ENCODE data around the gene SRGAP3.

SRGAP3 gene

DNA sequence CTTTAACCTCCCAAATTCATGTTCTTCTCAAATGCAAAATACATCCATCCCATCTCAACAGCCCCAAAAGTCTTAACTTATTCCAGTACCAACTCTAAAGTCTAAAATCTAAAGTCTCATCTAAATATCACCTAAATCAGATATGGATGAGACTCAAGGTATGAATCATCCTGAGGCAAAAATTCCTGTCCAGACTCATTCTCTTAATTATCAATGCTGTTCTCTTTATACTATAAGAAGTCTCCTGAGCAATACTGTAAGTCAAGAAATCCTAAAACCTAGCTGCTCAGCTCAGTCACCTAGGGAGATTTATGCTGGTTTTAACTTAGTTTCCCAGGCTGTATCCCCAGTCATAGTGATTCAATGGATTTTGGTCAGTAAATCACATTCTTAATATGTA, 297.3 kb downstream of the SRGAP3 start:
- Mint-ChIP-seq H3K27ac (no peak overlapping the region), H3K4me3 (no peak overlapping the region), H3K9me3 (no peaks in the 10 kb centered on the region), H3K36me3 (ENCODE audit: low read depth) (peaks cover 25% of the 10 kb centered on the region), H3K27me3 (no peaks in the 10 kb centered on the region), H3K4me1 (peaks cover 4% of the 10 kb centered on the region)
- ATAC-seq (no peak), DNase-seq (no peak)

DNA sequence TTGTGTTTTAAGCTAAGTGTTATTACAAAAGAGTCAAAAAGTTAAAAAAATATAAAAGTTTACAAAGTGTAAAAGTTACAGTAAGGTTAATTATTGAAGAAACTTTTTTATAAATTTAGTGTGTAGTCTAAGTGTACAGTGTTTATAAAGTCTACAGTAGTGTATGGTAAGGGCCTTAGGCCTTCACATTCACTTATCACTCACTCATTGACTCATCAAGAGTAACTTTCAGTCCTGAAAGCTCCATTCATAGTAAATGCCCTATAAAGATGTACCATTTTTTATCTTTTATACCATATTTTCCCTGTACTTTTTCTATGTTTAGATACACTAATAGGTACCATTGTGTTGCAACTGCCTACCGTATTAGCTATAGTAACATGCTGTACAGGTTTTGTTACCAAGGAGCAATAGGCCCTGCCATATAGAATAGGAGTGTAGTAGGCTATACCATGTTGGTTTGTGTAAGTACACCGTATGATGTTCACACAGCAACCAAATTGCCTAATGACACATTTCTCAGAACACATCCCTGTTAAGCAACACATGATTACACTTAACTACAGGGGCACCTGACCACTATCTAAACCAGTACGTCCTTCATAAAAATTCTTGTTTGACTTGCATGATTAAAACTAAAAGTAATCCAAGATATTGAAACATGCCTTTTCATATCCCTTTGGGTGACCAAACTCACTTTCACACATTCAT, 303.4 kb downstream of the SRGAP3 start:
- DNase-seq: no peak
- ATAC-seq: no peak
- Mint-ChIP-seq H3K4me1 (no peaks in the 10 kb centered on the region), H3K4me3 (no peak overlapping the region), H3K27me3 (no peaks in the 10 kb centered on the region), H3K27ac (no peak overlapping the region), H3K9me3 (peaks cover 16% of the 10 kb centered on the region), H3K36me3 (ENCODE audit: low read depth) (peaks cover 65% of the 10 kb centered on the region)

DNA sequence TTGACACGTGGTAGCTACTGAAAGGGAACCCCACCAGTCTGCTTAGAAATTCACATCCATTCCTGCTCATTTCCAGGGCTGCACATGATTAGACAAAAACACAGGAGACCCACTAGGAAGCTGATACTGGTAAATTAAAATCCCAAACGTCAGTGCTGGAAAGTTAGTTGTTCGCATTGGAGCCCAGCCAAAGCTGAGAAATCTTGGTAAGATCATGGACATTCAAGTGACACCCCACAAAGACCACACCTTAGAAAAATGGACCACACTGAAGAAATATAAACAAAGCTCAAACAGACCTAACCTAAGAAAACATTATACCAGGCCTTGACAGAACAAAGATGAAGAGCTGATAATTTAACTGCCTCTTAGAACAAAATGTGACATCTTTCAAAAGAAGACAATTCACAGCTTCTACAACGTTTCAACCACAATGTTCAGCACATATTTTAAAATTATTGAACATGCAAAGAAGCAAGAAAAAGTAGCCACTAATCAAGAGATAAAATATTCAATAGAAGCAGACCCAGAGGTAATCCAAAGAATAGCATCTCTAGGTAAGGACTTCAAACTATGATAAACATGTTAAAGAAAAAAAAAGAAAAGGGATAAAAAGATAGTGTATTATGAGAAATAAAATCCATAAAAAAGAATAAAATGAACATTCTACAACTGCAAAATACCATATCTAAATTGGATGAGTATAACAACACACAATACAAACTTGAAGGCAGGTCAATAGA, 306.5 kb downstream of the SRGAP3 start:
- Mint-ChIP-seq H3K27me3 (no peaks in the 10 kb centered on the region), H3K27ac (no peak overlapping the region), H3K4me3 (no peak overlapping the region), H3K9me3 (peaks cover 16% of the 10 kb centered on the region), H3K36me3 (ENCODE audit: low read depth) (peaks cover 74% of the 10 kb centered on the region), H3K4me1 (no peaks in the 10 kb centered on the region)
- ATAC-seq (no peak), DNase-seq (no peak)

DNA sequence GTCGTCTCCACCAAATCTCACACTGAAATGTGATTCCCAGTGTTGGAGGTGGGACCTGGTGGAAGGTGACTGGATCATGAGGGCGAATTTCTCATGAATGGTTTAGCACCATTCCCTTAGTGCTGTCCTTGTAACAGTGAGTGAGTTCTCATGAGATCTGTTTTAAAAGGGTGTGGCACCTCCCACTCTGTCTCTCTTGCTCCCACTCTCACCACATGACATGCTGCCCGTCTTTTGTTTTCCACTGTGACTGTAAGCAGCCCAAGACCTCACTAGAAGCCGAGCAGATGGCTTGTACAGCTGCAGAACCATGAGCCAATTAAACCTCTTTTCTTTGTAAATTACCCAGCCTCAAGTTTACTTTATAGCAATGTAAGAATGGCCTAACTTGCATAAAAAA, 307.3 kb downstream of the SRGAP3 start:
- Mint-ChIP-seq H3K4me1 (no peaks in the 10 kb centered on the region), H3K27me3 (no peaks in the 10 kb centered on the region), H3K27ac (no peak overlapping the region), H3K36me3 (ENCODE audit: low read depth) (peaks cover 72% of the 10 kb centered on the region), H3K9me3 (peaks cover 16% of the 10 kb centered on the region), H3K4me3 (no peak overlapping the region)
- ATAC-seq (no peak), DNase-seq (no peak)

DNA sequence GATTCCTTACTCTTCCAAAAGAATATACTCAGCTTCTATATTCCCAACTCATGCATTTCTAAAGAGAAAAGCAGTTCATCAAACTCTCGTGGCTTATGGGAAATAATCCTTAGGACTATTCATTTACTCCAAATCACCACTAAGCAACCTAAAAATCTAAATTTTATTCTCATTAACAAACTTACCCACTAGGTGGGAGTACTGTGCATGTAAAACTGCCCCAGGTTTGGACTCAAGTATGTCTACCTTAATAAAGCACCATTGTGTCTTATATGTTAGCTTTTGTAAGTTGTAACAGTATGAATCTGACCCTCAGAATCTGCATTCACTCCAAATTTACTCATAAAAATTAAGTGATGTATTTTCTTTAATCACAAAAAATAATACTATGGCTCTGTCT, 311.4 kb downstream of the SRGAP3 start:
- Mint-ChIP-seq H3K36me3 (ENCODE audit: low read depth) (peaks cover 52% of the 10 kb centered on the region), H3K4me3 (no peak overlapping the region), H3K9me3 (peaks cover 4% of the 10 kb centered on the region), H3K27me3 (no peaks in the 10 kb centered on the region), H3K27ac (no peak overlapping the region), H3K4me1 (no peaks in the 10 kb centered on the region)
- DNase-seq (no peak), ATAC-seq (no peak)

DNA sequence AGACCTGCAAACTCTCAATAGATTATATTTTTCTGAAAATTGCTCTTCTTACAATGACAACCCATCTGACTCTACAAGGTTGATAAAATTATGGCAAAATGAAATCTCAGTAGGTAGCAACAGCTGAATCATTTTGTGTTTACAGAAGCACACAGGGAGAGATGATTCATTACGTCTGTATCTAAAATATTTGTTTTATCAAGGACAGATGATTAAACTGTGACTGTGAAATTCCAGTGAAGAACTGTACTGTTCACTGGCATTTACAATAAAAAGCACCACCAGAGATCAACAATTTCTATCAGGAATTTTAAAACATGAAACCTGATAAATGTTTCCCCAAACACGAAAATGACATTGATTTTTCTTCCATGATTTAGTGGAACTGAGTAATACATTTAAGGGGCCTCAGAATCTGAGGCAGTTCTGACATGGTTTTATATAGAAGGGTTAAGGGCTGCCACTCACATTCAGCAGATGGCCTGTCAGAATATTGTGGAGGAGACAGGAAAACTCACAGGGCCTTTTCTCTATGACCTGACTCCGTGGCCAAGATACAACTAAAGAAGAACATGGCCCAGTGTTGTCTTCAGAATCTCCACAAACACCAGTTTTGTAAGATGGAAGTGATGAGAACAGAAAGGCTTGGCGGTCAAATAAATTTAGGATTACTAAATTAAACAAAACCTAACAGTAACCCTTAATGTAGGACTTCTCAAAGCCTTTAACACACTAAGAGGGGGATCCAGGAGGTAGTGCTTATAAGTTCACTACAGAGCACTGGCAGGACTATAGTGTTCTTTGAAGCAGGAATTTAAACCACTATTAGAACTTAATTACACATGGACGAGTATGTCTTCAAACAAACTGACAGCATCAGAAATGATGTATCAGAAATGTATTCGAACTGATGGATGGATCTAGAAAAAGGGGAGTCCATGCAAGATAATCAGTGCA, 312.1 kb downstream of the SRGAP3 start:
- Mint-ChIP-seq H3K9me3 (no peaks in the 10 kb centered on the region), H3K36me3 (ENCODE audit: low read depth) (peaks cover 45% of the 10 kb centered on the region), H3K27ac (no peak overlapping the region), H3K4me1 (no peaks in the 10 kb centered on the region), H3K4me3 (no peak overlapping the region), H3K27me3 (no peaks in the 10 kb centered on the region)
- ATAC-seq (no peak), DNase-seq (no peak)

DNA sequence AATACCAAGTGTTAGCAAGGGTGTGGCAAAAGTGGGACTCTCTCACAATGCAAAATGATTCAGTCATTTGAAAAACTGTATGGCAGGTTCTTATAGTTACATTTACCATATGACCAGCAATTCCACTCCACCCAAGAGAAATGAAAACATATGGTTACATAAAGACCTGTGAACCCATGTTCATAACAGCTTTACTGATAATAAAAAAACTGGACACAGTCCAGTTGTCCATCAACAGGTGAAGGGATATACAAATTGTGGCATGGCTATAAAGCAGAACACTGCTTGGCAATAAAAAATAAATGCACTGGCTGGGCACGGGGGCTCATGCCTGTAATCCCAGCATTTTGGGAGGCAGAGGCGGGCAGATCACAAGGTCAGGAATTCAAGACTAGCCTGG, 316.9 kb downstream of the SRGAP3 start:
- Mint-ChIP-seq H3K4me3 (no peak overlapping the region), H3K9me3 (no peaks in the 10 kb centered on the region), H3K4me1 (no peaks in the 10 kb centered on the region), H3K27ac (no peak overlapping the region), H3K36me3 (ENCODE audit: low read depth) (peaks cover 23% of the 10 kb centered on the region), H3K27me3 (no peaks in the 10 kb centered on the region)
- DNase-seq: no peak
- no peak for ATAC-seq

DNA sequence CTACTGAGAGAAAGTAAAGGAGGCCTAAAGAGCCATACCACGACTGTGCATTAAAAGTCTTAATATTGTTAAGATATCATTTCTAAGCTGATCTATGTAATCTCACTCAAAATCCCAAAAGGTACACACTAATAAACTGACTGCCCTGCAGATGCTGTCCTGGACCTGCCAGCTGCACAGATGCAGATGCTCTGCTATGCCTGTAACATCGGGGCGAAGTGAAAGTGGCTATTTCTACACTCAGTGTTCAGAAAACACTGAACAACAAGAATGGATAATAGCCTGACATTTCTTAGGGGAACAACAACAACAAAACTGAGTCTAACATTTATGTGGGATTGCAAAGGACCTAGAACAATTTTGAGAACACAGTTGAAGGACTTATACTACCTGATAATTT, 318.1 kb downstream of the SRGAP3 start:
- Mint-ChIP-seq H3K27ac (no peak overlapping the region), H3K4me3 (no peak overlapping the region), H3K36me3 (ENCODE audit: low read depth) (peaks cover 25% of the 10 kb centered on the region), H3K9me3 (no peaks in the 10 kb centered on the region), H3K27me3 (no peaks in the 10 kb centered on the region), H3K4me1 (no peaks in the 10 kb centered on the region)
- DNase-seq (no peak), ATAC-seq (no peak)

Data from activated naive CD8-positive, alpha-beta T cell treated with anti-CD3 and anti-CD28 coated beads, Interleukin-2, amount 50 U/mL, for 24 hours (primary cell).